ENCODE results near the gene TLCD3B.

DNA sequence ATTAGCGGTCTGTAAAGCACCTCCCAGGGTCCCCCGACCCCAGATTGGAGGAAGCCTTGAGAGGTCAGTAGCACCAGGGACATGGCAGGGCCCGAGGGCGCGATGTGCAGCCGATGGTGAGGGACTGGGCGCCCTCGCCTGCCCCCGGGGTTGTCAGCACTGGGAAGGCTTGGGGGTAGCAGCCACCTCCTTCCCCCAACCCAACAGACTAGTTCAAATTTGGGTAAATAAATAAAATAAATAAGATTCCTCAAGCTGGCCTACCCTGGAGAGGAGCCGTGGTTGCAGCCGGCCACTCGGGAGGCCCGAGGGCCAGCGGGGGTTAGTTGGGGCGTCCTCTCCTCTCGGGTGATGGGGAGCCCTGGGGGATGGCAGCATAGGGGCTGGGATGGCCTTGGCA, 6.6 kb downstream of the TLCD3B start:
- TF ChIP-seq, protein P1, sequence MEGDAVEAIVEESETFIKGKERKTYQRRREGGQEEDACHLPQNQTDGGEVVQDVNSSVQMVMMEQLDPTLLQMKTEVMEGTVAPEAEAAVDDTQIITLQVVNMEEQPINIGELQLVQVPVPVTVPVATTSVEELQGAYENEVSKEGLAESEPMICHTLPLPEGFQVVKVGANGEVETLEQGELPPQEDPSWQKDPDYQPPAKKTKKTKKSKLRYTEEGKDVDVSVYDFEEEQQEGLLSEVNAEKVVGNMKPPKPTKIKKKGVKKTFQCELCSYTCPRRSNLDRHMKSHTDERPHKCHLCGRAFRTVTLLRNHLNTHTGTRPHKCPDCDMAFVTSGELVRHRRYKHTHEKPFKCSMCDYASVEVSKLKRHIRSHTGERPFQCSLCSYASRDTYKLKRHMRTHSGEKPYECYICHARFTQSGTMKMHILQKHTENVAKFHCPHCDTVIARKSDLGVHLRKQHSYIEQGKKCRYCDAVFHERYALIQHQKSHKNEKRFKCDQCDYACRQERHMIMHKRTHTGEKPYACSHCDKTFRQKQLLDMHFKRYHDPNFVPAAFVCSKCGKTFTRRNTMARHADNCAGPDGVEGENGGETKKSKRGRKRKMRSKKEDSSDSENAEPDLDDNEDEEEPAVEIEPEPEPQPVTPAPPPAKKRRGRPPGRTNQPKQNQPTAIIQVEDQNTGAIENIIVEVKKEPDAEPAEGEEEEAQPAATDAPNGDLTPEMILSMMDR (conservative IDR thresholded peaks at IDR 0.05; ENCODE audit: low read depth, low read length) = no peak
- TF ChIP-seq EZH2 (IDR thresholded peaks at IDR 0.05; ENCODE audit: low read length, unreplicated experiment) (no peak), EZH2phosphoT487 (IDR thresholded peaks at IDR 0.05; ENCODE audit: borderline replicate concordance, low read length) (no peak)

All from PC-3 (cell line).